CD4-positive, alpha-beta T cell (primary cell): ENCODE results near the gene ARID4B. TPM values are rescaled to one million over a fixed set of nuclear protein-coding genes. Genes with fewer than 3 reads are reported as not detected.
A peak's percentile ranks its signal among the peaks of the same experiment; 100 is the strongest.

Experiments
- ATAC-seq: fragments of 200-7000 bp; cut with Tn5 transposase; one replicate; pipeline ENCODE4 v1.10.0; 2022; ENCODE audit warnings: mild to moderate bottlenecking; ENCODE audit not compliant: poor library complexity
- CTCF ChIA-PET: fragments of 350-600 bp; sonication (Branson Sonifier 250); formaldehyde crosslinking; loops from one replicate; lab custom pipeline; 2021; ENCODE audit warnings: antibody characterized with exemption, inconsistent platforms; lab: Charles Lee
- POLR2A ChIA-PET: fragments of 350-600 bp; sonication (Branson Sonifier 250); formaldehyde crosslinking; loops from one replicate; lab custom pipeline; 2021; ENCODE audit warnings: antibody characterized with exemption, inconsistent platforms; lab: Charles Lee
- DNase-seq, 14 experiments: peaks; one replicate each; pipeline ENCODE4 v3.0.0-alpha.2; 2013 to 2020; ENCODE audit warnings: mixed read lengths in 2 of 14
- H3K27ac ChIP-seq, 2 donors: one replicate each; pipeline versions ENCODE4 v1.5.1 to v1.7.0; 2013; ENCODE audit warnings: low read length in 2 of 2, low read depth in 1 of 2, mild to moderate bottlenecking in 1 of 2
- H3K27me3 ChIP-seq, 2 experiments: 1 replicate in 1 of 2; 2 replicates in 1 of 2; pipeline versions ENCODE4 v1.6.1 to v1.7.0; 2013; ENCODE audit warnings: low read length in 2 of 2, control low read depth in 1 of 2, mild to moderate bottlenecking in 1 of 2, moderate library complexity in 1 of 2; ENCODE audit not compliant: insufficient read depth in 2 of 2, control insufficient read depth in 1 of 2
- H3K36me3 ChIP-seq: one replicate; pipeline ENCODE4 v1.6.1; 2013; ENCODE audit warnings: low read length, control low read depth; ENCODE audit not compliant: insufficient read depth
- H3K4me1 ChIP-seq: one replicate; pipeline ENCODE4 v1.6.1; 2013; ENCODE audit warnings: low read length, control low read depth; ENCODE audit not compliant: insufficient read depth
- H3K4me3 ChIP-seq: one replicate; pipeline ENCODE4 v1.5.1; 2013; ENCODE audit warnings: mild to moderate bottlenecking, low read length, moderate library complexity
- H3K9me3 ChIP-seq, 2 experiments: 1 replicate in 1 of 2; 2 replicates in 1 of 2; pipeline versions ENCODE4 v1.6.1 to v1.7.0; 2013; ENCODE audit warnings: low read length in 2 of 2, mild to moderate bottlenecking in 2 of 2, control low read depth in 1 of 2, moderate library complexity in 1 of 2; ENCODE audit not compliant: control insufficient read depth in 1 of 2, insufficient read depth in 1 of 2
- H3K27ac Mint-ChIP-seq: one replicate; pipeline ENCODE4 v1.8.0; 2020; ENCODE audit warnings: mixed read lengths
- H3K27me3 Mint-ChIP-seq: one replicate; pipeline ENCODE4 v1.8.0; 2021; ENCODE audit warnings: mixed read lengths
- H3K36me3 Mint-ChIP-seq: one replicate; pipeline ENCODE4 v1.8.0; 2021; ENCODE audit warnings: low read depth, mixed read lengths
- H3K4me1 Mint-ChIP-seq: one replicate; pipeline ENCODE4 v1.8.0; 2021; ENCODE audit warnings: low read depth, mixed read lengths
- H3K4me3 Mint-ChIP-seq: one replicate; pipeline ENCODE4 v1.8.0; 2020; ENCODE audit warnings: mild to moderate bottlenecking, mixed read lengths
- H3K9me3 Mint-ChIP-seq: one replicate; pipeline ENCODE4 v1.8.0; 2020; ENCODE audit warnings: mixed read lengths
- intact Hi-C, 2 experiments: fragments of 100-400 bp; cut with DNase I in 1 of 2; cut with micrococcal nuclease in 1 of 2; formaldehyde crosslinking; loops; one replicate each; pipeline versions ENCODE4 v1.15.1 to v1.9.0; 2023 to 2025; cut with DNase I, micrococcal nuclease
- total RNA-seq, 174 experiments: library from RNA in 2 of 174; stranded (reverse) in 2 of 174; gene quantifications; one replicate each; pipeline ENCODE4 v1.2.3 and lab custom pipeline; 2021 to 2026
- TF ChIP-seq, protein P1 (sequence below): fragments of 200-600 bp; IDR thresholded peaks from one replicate; pipeline ENCODE4 v1.8.0; 2022; ENCODE audit warnings: antibody characterized with exemption, mild to moderate bottlenecking

Gene ARID4B
- total RNA-seq, 2 experiments from 2014 or later = 127 to 130 TPM

DNA sequence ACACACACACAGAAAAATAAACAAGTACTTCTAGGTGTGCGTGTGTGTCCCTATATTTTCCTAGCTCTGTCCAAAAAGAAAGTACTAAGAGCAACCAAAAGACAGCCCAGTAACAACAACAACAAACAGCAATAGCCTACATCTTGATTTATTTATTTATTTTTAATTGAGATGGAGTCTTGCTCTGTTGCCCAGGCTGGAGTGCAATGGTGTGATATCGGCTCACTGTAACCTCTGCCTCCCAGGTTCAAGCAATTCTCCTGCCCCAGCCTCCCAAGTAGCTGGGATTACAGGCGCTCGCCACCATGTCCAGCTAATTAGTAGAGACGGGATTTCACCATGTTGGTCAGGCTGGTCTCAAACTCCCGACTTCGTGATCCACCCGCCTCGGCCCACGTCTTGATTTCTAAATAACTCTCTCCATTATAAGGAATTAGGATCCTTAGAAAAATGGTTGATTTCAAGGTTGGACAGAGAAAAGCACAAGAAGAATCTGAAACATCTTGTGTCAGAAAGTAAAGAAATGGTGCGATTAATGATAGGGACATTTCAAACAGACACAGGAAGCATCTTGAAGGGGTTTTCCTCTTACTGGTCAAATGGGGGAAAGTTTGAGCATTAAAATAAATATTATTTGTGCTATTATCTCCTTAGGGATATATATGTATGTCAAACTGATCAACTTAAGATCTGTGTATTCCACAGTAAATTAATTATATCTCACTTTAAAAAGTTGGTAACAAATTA, 59.4 kb downstream of the ARID4B start:
- H3K4me3 Mint-ChIP-seq = no peak overlapping the region
- Histone ChIP-seq H3K36me3 (no peaks in the 10 kb centered on the region), H3K4me3 (no peak overlapping the region), H3K27me3 (no peaks in the 10 kb centered on the region), H3K9me3 (no peaks in the 10 kb centered on the region), H3K4me1 (peaks cover 26% of the 10 kb centered on the region), H3K27ac (no peak overlapping the region)
- H3K4me1 Mint-ChIP-seq = peaks cover 78% of the 10 kb centered on the region
- ATAC-seq (no peak), DNase-seq (no peak)
- H3K9me3 Mint-ChIP-seq = no peaks in the 10 kb centered on the region
- peaks cover 3% of the 10 kb centered on the region for H3K36me3 Mint-ChIP-seq
- ChIA-PET POLR2A (no interaction called here), CTCF (interaction anchor here (0.5 to 1.1 kb wide), 2 partner anchors 49 to 166 kb away, joined by 3 to 5 read pairs; no protein-coding TSS in a partner anchor)
- H3K27me3 Mint-ChIP-seq = no peaks in the 10 kb centered on the region
- peak overlapping the region; percentile 18 for H3K27ac Mint-ChIP-seq
- TF ChIP-seq, protein P1, sequence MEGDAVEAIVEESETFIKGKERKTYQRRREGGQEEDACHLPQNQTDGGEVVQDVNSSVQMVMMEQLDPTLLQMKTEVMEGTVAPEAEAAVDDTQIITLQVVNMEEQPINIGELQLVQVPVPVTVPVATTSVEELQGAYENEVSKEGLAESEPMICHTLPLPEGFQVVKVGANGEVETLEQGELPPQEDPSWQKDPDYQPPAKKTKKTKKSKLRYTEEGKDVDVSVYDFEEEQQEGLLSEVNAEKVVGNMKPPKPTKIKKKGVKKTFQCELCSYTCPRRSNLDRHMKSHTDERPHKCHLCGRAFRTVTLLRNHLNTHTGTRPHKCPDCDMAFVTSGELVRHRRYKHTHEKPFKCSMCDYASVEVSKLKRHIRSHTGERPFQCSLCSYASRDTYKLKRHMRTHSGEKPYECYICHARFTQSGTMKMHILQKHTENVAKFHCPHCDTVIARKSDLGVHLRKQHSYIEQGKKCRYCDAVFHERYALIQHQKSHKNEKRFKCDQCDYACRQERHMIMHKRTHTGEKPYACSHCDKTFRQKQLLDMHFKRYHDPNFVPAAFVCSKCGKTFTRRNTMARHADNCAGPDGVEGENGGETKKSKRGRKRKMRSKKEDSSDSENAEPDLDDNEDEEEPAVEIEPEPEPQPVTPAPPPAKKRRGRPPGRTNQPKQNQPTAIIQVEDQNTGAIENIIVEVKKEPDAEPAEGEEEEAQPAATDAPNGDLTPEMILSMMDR = no peak
- intact Hi-C loops = no loop called here

DNA sequence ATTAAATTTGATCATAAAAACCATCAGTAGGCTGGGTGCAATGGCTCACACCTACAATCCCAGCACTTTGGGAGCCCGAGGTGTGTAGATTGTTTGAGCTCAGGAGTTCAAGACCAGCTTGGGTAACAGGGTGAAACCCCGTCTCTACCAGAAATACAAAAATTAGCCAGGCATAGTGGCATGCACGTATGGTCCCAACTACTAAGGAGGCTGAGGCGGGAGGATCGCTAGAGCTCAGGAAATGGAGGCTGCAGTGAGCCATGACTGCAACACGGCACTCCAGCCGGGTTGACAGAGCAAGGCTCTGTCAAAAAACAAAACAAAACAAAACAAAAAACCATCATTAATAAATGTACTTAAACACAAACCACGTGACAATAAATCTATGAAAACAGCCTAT, 61.0 kb downstream of the ARID4B start:
- no peaks in the 10 kb centered on the region for H3K27me3 Mint-ChIP-seq
- Histone ChIP-seq H3K27ac (no peak overlapping the region), H3K36me3 (no peaks in the 10 kb centered on the region), H3K9me3 (no peaks in the 10 kb centered on the region), H3K27me3 (no peaks in the 10 kb centered on the region), H3K4me1 (peaks cover 22% of the 10 kb centered on the region), H3K4me3 (no peak overlapping the region)
- H3K4me1 Mint-ChIP-seq = peaks cover 73% of the 10 kb centered on the region
- no peak for DNase-seq
- TF ChIP-seq, protein P1 = no peak
- peaks cover 2% of the 10 kb centered on the region for H3K36me3 Mint-ChIP-seq
- POLR2A ChIA-PET = interaction anchor here (0.7 to 1.1 kb wide), 4 partner anchors 13 to 106 kb away, joined by 3 read pairs; partner anchors contain the start of gene RBM34
- no peak overlapping the region for H3K27ac Mint-ChIP-seq
- no peak overlapping the region for H3K4me3 Mint-ChIP-seq
- intact Hi-C loops = no loop called here
- no peak for ATAC-seq
- no peaks in the 10 kb centered on the region for H3K9me3 Mint-ChIP-seq
- CTCF ChIA-PET = no interaction called here

DNA sequence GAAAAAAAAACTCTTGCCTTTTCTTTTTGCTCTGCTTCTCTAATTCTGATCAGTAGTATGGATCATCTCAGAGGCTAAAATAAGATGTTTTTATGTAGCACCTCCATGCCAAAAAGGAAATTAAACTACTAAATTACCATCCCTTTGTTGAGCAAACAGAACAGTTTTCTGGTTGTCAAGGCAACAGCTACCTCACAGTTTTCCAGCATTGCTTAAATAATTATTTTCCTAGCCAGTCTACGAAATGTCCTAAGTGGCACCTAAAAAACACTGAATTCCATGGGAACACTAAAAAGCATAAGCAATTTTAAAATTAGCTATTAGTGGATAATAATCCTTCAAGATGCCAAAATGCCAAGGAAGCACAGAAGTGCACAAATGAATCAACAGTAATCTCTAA, 61.7 kb downstream of the ARID4B start:
- DNase-seq (no peak), ATAC-seq (no peak)
- Histone ChIP-seq H3K9me3 (no peaks in the 10 kb centered on the region), H3K27ac (no peak overlapping the region), H3K27me3 (no peaks in the 10 kb centered on the region), H3K4me3 (no peak overlapping the region), H3K36me3 (no peaks in the 10 kb centered on the region), H3K4me1 (peaks cover 19% of the 10 kb centered on the region)
- intact Hi-C loops = no loop called here
- no peaks in the 10 kb centered on the region for H3K36me3 Mint-ChIP-seq
- H3K4me1 Mint-ChIP-seq = peaks cover 76% of the 10 kb centered on the region
- ChIA-PET CTCF (no interaction called here), POLR2A (interaction anchor here (0.7 to 1.1 kb wide), 3 partner anchors 14 to 105 kb away, joined by 3 read pairs; partner anchors contain the start of gene RBM34)
- H3K4me3 Mint-ChIP-seq = no peak overlapping the region
- TF ChIP-seq, protein P1 = no peak
- no peaks in the 10 kb centered on the region for H3K27me3 Mint-ChIP-seq
- H3K9me3 Mint-ChIP-seq = no peaks in the 10 kb centered on the region
- peak overlapping the region; percentile 19 for H3K27ac Mint-ChIP-seq
